C4-2B (cell line): Measurements from ENCODE around the gene COL23A1.
"Not testable (repeated sequence)": the region's sequence is repeated elsewhere in the genome, so short reads cannot be mapped to it uniquely, and the experiment has no call there.

ENCODE experiments used
- H3K27ac ChIP-seq: fragments of 450-650 bp; 2 replicates; pipeline ENCODE4 v1.5.1; 2017
- CTCF ChIP-seq: fragments of 450-650 bp; conservative IDR thresholded peaks from 2 replicates; pipeline ENCODE4 v1.5.1; 2017; ENCODE audit warnings: mild to moderate bottlenecking
- ZFX ChIP-seq: fragments of 450-650 bp; IDR thresholded peaks from 2 replicates; pipeline ENCODE4 v1.6.1; 2017

COL23A1 gene

GRCh38 chr5:178305801-178306200, 284.4 kb downstream of the COL23A1 start:
- TF ChIP-seq ZFX, result no peak
- TF ChIP-seq CTCF, result no peak
- peak overlapping the region; percentile 76 for H3K27ac ChIP-seq

- TF ChIP-seq CTCF, result no peak
- TF ChIP-seq ZFX, result peak; percentile 40; the same call in 1 of the 2 replicates
- H3K27ac ChIP-seq, result peak overlapping the region; percentile 76
Measured at GRCh38 chr5:178304761-178305645, 285.2 kb downstream of the COL23A1 start.

GRCh38 chr5:178304016-178304415, 286.2 kb downstream of the COL23A1 start:
- H3K27ac ChIP-seq, result peak overlapping the region; percentile 76
- TF ChIP-seq CTCF, result no peak
- TF ChIP-seq ZFX, result no peak

GRCh38 chr5:178302321-178302720, 287.9 kb downstream of the COL23A1 start:
- H3K27ac ChIP-seq, result not testable (repeated sequence)

GRCh38 chr5:178301641-178302040, 288.6 kb downstream of the COL23A1 start:
- TF ChIP-seq CTCF (no peak), ZFX (no peak)

GRCh38 chr5:178298283-178298807, 291.8 kb downstream of the COL23A1 start:
- H3K27ac ChIP-seq, result no peak overlapping the region
- no peak for TF ChIP-seq CTCF
- no peak for TF ChIP-seq ZFX

More at GRCh38 chr5:178301641-178302040, 288.6 kb downstream of the COL23A1 start:
- no peak overlapping the region for H3K27ac ChIP-seq

GRCh38 chr5:178297751-178298150, 292.4 kb downstream of the COL23A1 start:
- TF ChIP-seq CTCF (no peak), ZFX (no peak)
- H3K27ac ChIP-seq, result no peak overlapping the region
